Measurements from ENCODE around the gene SETD2. TPM values are rescaled to one million over a fixed set of nuclear protein-coding genes. Genes with fewer than 3 reads are reported as not detected.

SETD2 gene
- total RNA-seq, 4 donors from 2014 or later, result 54.3 to 113 (median 67.9) TPM

GRCh38 chr3:47162697-47163168 is 1.2 kb downstream of the SETD2 start:
- intact Hi-C loops (cut with DNase I; ENCODE audit: low total_unique reads) (loop anchor here (10.0 kb wide), 1 partner anchor 158 kb away; no protein-coding TSS in a partner anchor), in situ Hi-C loops (cut with MboI; ENCODE audit: low pct_ligation_motif_present in 1 of 4, low pct_unique_long_range_greater_than_20kb in 1 of 4, low sequenced_read_pairs in 3 of 4) (loop anchor here in 1 of 4 donors (25.0 kb wide), 1 partner anchor 150 kb away; no protein-coding TSS in a partner anchor)
- no peak for TF ChIP-seq CTCF (IDR thresholded peaks at IDR 0.05)
- TF ChIP-seq EP300 (IDR thresholded peaks at IDR 0.05; ENCODE audit: low read depth), result no peak
- no peak for TF ChIP-seq POLR2AphosphoS5 (IDR thresholded peaks at IDR 0.05)
- no peak for TF ChIP-seq POLR2A (IDR thresholded peaks at IDR 0.05)
- 1 to 4% methylated on average over 5 to 10 of the region's 10 CpGs for WGBS, 2 donors (ENCODE audit: low coverage in 1 of 2)
- H3K9me3 ChIP-seq, result no peaks in the 10 kb centered on the region
- H3K27ac ChIP-seq, result peak overlapping the region; percentile 95 to 99 (median 98)
- H3K4me1 ChIP-seq, result peaks cover 15 to 57% (median 45%) of the 10 kb centered on the region in 4 donors
- peak overlapping the region; percentile 84 to 97 (median 92) for H3K4me3 ChIP-seq
- no peaks in the 10 kb centered on the region for H3K27me3 ChIP-seq
- DNase-seq, result no peak
- no peaks in the 10 kb centered on the region for H3K36me3 ChIP-seq

GRCh38 chr3:47161983-47162696 is 1.8 kb downstream of the SETD2 start:
- DNase-seq, result no peak
- in situ Hi-C loops (cut with MboI; ENCODE audit: low pct_ligation_motif_present in 1 of 4, low pct_unique_long_range_greater_than_20kb in 1 of 4, low sequenced_read_pairs in 3 of 4) (loop anchor here in 1 of 4 donors (25.0 kb wide), 1 partner anchor 150 kb away; no protein-coding TSS in a partner anchor), intact Hi-C loops (cut with DNase I; ENCODE audit: low total_unique reads) (loop anchor here (10.0 kb wide), 1 partner anchor 157 kb away; no protein-coding TSS in a partner anchor)
- no peaks in the 10 kb centered on the region for H3K36me3 ChIP-seq
- H3K27ac ChIP-seq, result peak overlapping the region; percentile 95 to 99 (median 98)
- H3K27me3 ChIP-seq, result no peaks in the 10 kb centered on the region
- peak overlapping the region; percentile 84 to 97 (median 92) for H3K4me3 ChIP-seq
- H3K4me1 ChIP-seq, result peaks cover 15 to 62% (median 45%) of the 10 kb centered on the region in 4 donors
- no peaks in the 10 kb centered on the region for H3K9me3 ChIP-seq
- no peak for TF ChIP-seq POLR2AphosphoS5 (IDR thresholded peaks at IDR 0.05)
- no peak for TF ChIP-seq POLR2A (IDR thresholded peaks at IDR 0.05)
- TF ChIP-seq EP300 (IDR thresholded peaks at IDR 0.05; ENCODE audit: low read depth), result no peak
- TF ChIP-seq CTCF (IDR thresholded peaks at IDR 0.05), result no peak
- WGBS, 2 donors (ENCODE audit: low coverage in 1 of 2), result 7 to 11% methylated on average over 4 of the region's 4 CpGs

- peaks cover 18 to 73% (median 54%) of the 10 kb centered on the region in 4 donors for H3K4me1 ChIP-seq
- H3K27ac ChIP-seq, result peak overlapping the region in 1 of 4 donors; percentile 3
Measured at GRCh38 chr3:47159820-47160219, 4.1 kb downstream of the SETD2 start.

More at GRCh38 chr3:47159820-47160219, 4.1 kb downstream of the SETD2 start:
- no peaks in the 10 kb centered on the region for H3K9me3 ChIP-seq
- DNase-seq, result no peak
- TF ChIP-seq POLR2A (IDR thresholded peaks at IDR 0.05) (no peak), EP300 (IDR thresholded peaks at IDR 0.05; ENCODE audit: low read depth) (no peak), POLR2AphosphoS5 (IDR thresholded peaks at IDR 0.05) (no peak), CTCF (IDR thresholded peaks at IDR 0.05) (no peak)
- intact Hi-C loops (cut with DNase I; ENCODE audit: low total_unique reads) (loop anchor here (10.0 kb wide), 1 partner anchor 155 kb away; no protein-coding TSS in a partner anchor), in situ Hi-C loops (cut with MboI; ENCODE audit: low pct_ligation_motif_present in 1 of 4, low pct_unique_long_range_greater_than_20kb in 1 of 4, low sequenced_read_pairs in 3 of 4) (loop anchor here in 1 of 4 donors (25.0 kb wide), 1 partner anchor 148 kb away; no protein-coding TSS in a partner anchor)
- no peaks in the 10 kb centered on the region for H3K36me3 ChIP-seq
- H3K27me3 ChIP-seq, result no peaks in the 10 kb centered on the region
- no peak overlapping the region for H3K4me3 ChIP-seq
- 77% methylated on average over 3 of the region's 3 CpGs; no CpG with 5 or more reads in 1 of the 2 donors for WGBS, 2 donors (ENCODE audit: low coverage in 1 of 2)

Data from transverse colon (tissue), 4 donors.